ENCODE measurements around the gene DAB2IP.

GRCh38 chr9:121694001-121694400 is 42.6 kb downstream of the DAB2IP start:
- TF ChIP-seq CTCF (IDR thresholded peaks at IDR 0.05) (no peak), EZH2 (IDR thresholded peaks at IDR 0.05) (no peak)

Data from neural progenitor cell (in vitro differentiated cells).